B cell (primary cell): ENCODE results near the gene TOMM5. TPM values are rescaled to one million over a fixed set of nuclear protein-coding genes. Genes with fewer than 3 reads are reported as not detected.

ENCODE experiments used
- ATAC-seq: fragments of 200-7000 bp; cut with Tn5 transposase; one replicate; pipeline ENCODE4 v1.10.0; 2021; ENCODE audit warnings: low read depth, mild to moderate bottlenecking, moderate number of reproducible peaks, moderate library complexity
- CTCF ChIA-PET: fragments of 350-600 bp; sonication (Branson Sonifier 250); formaldehyde crosslinking; loops from one replicate; lab custom pipeline; 2021; ENCODE audit warnings: antibody characterized with exemption, inconsistent platforms; lab: Charles Lee
- POLR2A ChIA-PET: fragments of 350-600 bp; sonication (Branson Sonifier 250); formaldehyde crosslinking; loops from one replicate; lab custom pipeline; 2021; ENCODE audit warnings: antibody characterized with exemption; lab: Charles Lee
- DNase-seq: peaks from one replicate; pipeline ENCODE4 v3.0.0; 2013
- H2AFZ ChIP-seq: 2 replicates; pipeline ENCODE4 v1.6.1; 2012; ENCODE audit warnings: mild to moderate bottlenecking, low read depth, low read length; ENCODE audit not compliant: insufficient read depth, poor library complexity, severe bottlenecking
- H3K27ac ChIP-seq, 2 donors: 1 replicate in 1 of 2; 2 replicates in 1 of 2; pipeline ENCODE4 v1.5.1; 2012 to 2013; ENCODE audit warnings: low read length in 2 of 2, mild to moderate bottlenecking in 2 of 2, moderate library complexity in 1 of 2
- H3K27me3 ChIP-seq, 4 experiments: fragments of 200-600 bp in 1 of 4; sonication (generic) in 1 of 4; replicated peaks in 1 of 4; 1 replicate in 2 of 4; 2 replicates in 2 of 4; pipeline versions ENCODE4 v1.6.1 to v1.7.0; 2013 to 2016; ENCODE audit warnings: low read length in 3 of 4, mild to moderate bottlenecking in 2 of 4, mixed read lengths in 1 of 4, moderate library complexity in 1 of 4; ENCODE audit not compliant: insufficient read depth in 4 of 4, control insufficient read depth in 3 of 4; ENCODE audit errors: control extremely low read depth in 1 of 4
- H3K36me3 ChIP-seq, 2 experiments: replicated peaks in 1 of 2; 1 replicate in 1 of 2; 2 replicates in 1 of 2; pipeline versions ENCODE4 v1.6.1 to v1.7.1; 2013; ENCODE audit warnings: low read length in 1 of 2; ENCODE audit not compliant: insufficient read depth in 2 of 2, control insufficient read depth in 1 of 2; ENCODE audit errors: control extremely low read depth in 1 of 2, extremely low read depth in 1 of 2
- H3K4me1 ChIP-seq, 2 donors: fragments of 200-600 bp in 1 of 2; sonication (generic) in 1 of 2; 1 replicate in 1 of 2; 2 replicates in 1 of 2; pipeline versions ENCODE4 v1.5.1 to v1.6.1; 2013 to 2017; ENCODE audit warnings: low read length in 2 of 2; ENCODE audit not compliant: control insufficient read depth in 2 of 2, insufficient read depth in 2 of 2
- H3K4me2 ChIP-seq: replicated peaks from 2 replicates; pipeline ENCODE3; 2012; ENCODE audit warnings: mild to moderate bottlenecking, low read depth, low read length; ENCODE audit not compliant: poor library complexity, severe bottlenecking
- H3K4me3 ChIP-seq, 5 experiments: fragments of 200-600 bp in 1 of 5; sonication (generic) in 1 of 5; 1 replicate in 3 of 5; 2 replicates in 2 of 5; pipeline versions ENCODE4 v1.5.1 to v1.7.0; 2011 to 2016; ENCODE audit warnings: low read length in 4 of 5, mild to moderate bottlenecking in 4 of 5, low read depth in 2 of 5, control low read depth in 1 of 5, moderate library complexity in 1 of 5; ENCODE audit not compliant: insufficient read depth in 1 of 5; ENCODE audit errors: control extremely low read depth in 1 of 5, extremely low read depth in 1 of 5
- H3K79me2 ChIP-seq: fragments of 200-600 bp; sonication (generic); one replicate; pipeline ENCODE4 v1.6.0; 2016; ENCODE audit warnings: low read length; ENCODE audit not compliant: control insufficient read depth, insufficient read depth
- H3K9ac ChIP-seq: fragments of 200-600 bp; sonication (generic); 2 replicates; pipeline ENCODE4 v1.6.1; 2017; ENCODE audit warnings: mild to moderate bottlenecking, low read length, moderate library complexity
- H3K9me3 ChIP-seq, 3 donors: one replicate each; pipeline versions ENCODE4 v1.6.1 to v1.7.1; 2013; ENCODE audit warnings: low read length in 2 of 3; ENCODE audit not compliant: control insufficient read depth in 2 of 3, insufficient read depth in 1 of 3; ENCODE audit errors: control extremely low read depth in 1 of 3
- H4K20me1 ChIP-seq: 2 replicates; pipeline ENCODE4 v1.6.0; 2012; ENCODE audit warnings: mild to moderate bottlenecking, low read length; ENCODE audit not compliant: insufficient read depth, control insufficient read depth, poor library complexity, severe bottlenecking
- H3K27ac Mint-ChIP-seq: one replicate; pipeline ENCODE4 v1.8.0; 2021; ENCODE audit warnings: mixed read lengths
- H3K27me3 Mint-ChIP-seq: one replicate; pipeline ENCODE4 v1.8.0; 2021; ENCODE audit warnings: mixed read lengths
- H3K4me1 Mint-ChIP-seq: one replicate; pipeline ENCODE4 v1.8.0; 2021; ENCODE audit warnings: mixed read lengths
- H3K4me3 Mint-ChIP-seq: one replicate; pipeline ENCODE4 v1.8.0; 2021; ENCODE audit warnings: mixed read lengths
- H3K9me3 Mint-ChIP-seq: one replicate; pipeline ENCODE4 v1.8.0; 2022; ENCODE audit warnings: mixed read lengths; ENCODE audit not compliant: insufficient read depth
- EZH2 ChIP-seq: IDR thresholded peaks from 2 replicates; pipeline ENCODE4 v1.6.1; 2012; ENCODE audit warnings: borderline replicate concordance, low read depth, mild to moderate bottlenecking, moderate library complexity, low read length; ENCODE audit not compliant: insufficient read depth, poor library complexity, severe bottlenecking
- WGBS: methylation state at CpG from one replicate; pipeline ENCODE4 v1.1.5; 2013; ENCODE audit warnings: missing lambda C conversion rate; ENCODE audit not compliant: insufficient coverage; 5-methylcytosine and 5-hydroxymethylcytosine counted together
- intact Hi-C: fragments of 100-400 bp; cut with micrococcal nuclease; formaldehyde crosslinking; loops from one replicate; pipeline ENCODE4 v1.10.0; 2022
- polyA plus RNA-seq: library from polyadenylated mRNA; depleted of rRNA; stranded (reverse); fragments of >200 nt; gene quantifications from 2 replicates; pipeline ENCODE4 v1.2.3, GENCODE V29; 2012
- total RNA-seq, 2 donors: library from RNA; stranded (reverse); fragments of 120-200 nt in 1 of 2; gene quantifications; 1 replicate in 1 of 2; 2 replicates in 1 of 2; pipeline versions ENCODE4 v1.2.3 to v1.2.4, GENCODE V29; 2013 to 2022
- TF ChIP-seq, protein P1 (sequence below): fragments of 200-600 bp; IDR thresholded peaks from one replicate; pipeline ENCODE4 v1.8.0; 2022; ENCODE audit warnings: antibody characterized with exemption, mild to moderate bottlenecking

The TOMM5 gene
- total and polyA plus RNA-seq, 2 donors (not counting 1 experiment from before 2014, with no cell fraction given) = 33.9 to 44.4 TPM

- intact Hi-C loops = no loop called here
- Histone ChIP-seq H3K9me3 (no peaks in the 10 kb centered on the region), H3K9ac (no peak overlapping the region), H3K79me2 (no peaks in the 10 kb centered on the region), H3K4me3 (no peak overlapping the region), H4K20me1 (no peaks in the 10 kb centered on the region), H3K27ac (no peak overlapping the region), H3K4me1 (no peaks in the 10 kb centered on the region), H3K36me3 (no peaks in the 10 kb centered on the region), H3K27me3 (no peaks in the 10 kb centered on the region), H2AFZ (no peak overlapping the region), H3K4me2 (no peak overlapping the region)
- TF ChIP-seq, protein P1, sequence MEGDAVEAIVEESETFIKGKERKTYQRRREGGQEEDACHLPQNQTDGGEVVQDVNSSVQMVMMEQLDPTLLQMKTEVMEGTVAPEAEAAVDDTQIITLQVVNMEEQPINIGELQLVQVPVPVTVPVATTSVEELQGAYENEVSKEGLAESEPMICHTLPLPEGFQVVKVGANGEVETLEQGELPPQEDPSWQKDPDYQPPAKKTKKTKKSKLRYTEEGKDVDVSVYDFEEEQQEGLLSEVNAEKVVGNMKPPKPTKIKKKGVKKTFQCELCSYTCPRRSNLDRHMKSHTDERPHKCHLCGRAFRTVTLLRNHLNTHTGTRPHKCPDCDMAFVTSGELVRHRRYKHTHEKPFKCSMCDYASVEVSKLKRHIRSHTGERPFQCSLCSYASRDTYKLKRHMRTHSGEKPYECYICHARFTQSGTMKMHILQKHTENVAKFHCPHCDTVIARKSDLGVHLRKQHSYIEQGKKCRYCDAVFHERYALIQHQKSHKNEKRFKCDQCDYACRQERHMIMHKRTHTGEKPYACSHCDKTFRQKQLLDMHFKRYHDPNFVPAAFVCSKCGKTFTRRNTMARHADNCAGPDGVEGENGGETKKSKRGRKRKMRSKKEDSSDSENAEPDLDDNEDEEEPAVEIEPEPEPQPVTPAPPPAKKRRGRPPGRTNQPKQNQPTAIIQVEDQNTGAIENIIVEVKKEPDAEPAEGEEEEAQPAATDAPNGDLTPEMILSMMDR = no peak
- no peak for TF ChIP-seq EZH2
- Mint-ChIP-seq H3K9me3 (no peaks in the 10 kb centered on the region), H3K27ac (no peak overlapping the region), H3K4me3 (no peak overlapping the region), H3K4me1 (no peaks in the 10 kb centered on the region), H3K27me3 (peaks cover 4% of the 10 kb centered on the region)
- DNase-seq (no peak), ATAC-seq (no peak)
- ChIA-PET POLR2A (no interaction called here), CTCF (no interaction called here)
- WGBS = 35% methylated on average over 7 of the region's 9 CpGs
Observed at GRCh38 chr9:37621273-37622121, 29.1 kb upstream of the TOMM5 start.

DNA sequence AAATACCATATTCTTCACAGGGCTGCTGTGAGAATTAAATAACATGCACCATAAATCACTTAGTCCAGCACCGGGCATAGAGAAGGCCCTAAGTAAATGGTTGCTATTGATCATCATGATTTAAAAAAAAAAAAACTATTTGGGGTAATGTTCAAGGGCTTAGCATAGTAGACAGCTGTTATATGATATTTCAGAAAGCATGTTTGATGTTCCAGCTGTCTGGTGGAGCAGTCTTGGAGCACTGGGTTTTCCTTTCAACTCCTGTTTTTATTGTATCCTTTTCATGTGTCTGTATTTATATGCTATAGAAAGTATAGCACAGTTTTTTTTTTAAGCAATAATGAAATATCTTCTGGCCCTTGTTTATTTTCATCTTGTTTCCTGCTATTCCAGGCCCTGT lies 28.0 kb upstream of the TOMM5 start:
- Mint-ChIP-seq H3K9me3 (no peaks in the 10 kb centered on the region), H3K27me3 (peaks cover 4% of the 10 kb centered on the region), H3K4me1 (no peaks in the 10 kb centered on the region), H3K4me3 (no peak overlapping the region), H3K27ac (no peak overlapping the region)
- Histone ChIP-seq H3K4me1 (no peaks in the 10 kb centered on the region), H3K36me3 (no peaks in the 10 kb centered on the region), H3K9me3 (no peaks in the 10 kb centered on the region), H4K20me1 (no peaks in the 10 kb centered on the region), H3K4me3 (no peak overlapping the region), H3K27me3 (no peaks in the 10 kb centered on the region), H3K79me2 (no peaks in the 10 kb centered on the region), H2AFZ (no peak overlapping the region), H3K27ac (no peak overlapping the region), H3K9ac (no peak overlapping the region), H3K4me2 (no peak overlapping the region)
- intact Hi-C loops = no loop called here
- ATAC-seq (no peak), DNase-seq (no peak)
- WGBS = no CpG with 5 or more reads among the region's 1 CpG
- TF ChIP-seq, protein P1 = no peak
- TF ChIP-seq EZH2 = no peak
- POLR2A ChIA-PET = no interaction called here
- CTCF ChIA-PET = no interaction called here
